K562 (cell line): ENCODE data around the gene FAM43B. TPM values are rescaled to one million over a fixed set of nuclear protein-coding genes. Genes with fewer than 3 reads are reported as not detected.
A peak's percentile ranks its signal among the peaks of the same experiment; 100 is the strongest.

Source experiments
- ATAC-seq: fragments of 200-7000 bp; cut with Tn5 transposase; 3 replicates; pipeline ENCODE4 v1.9.1; 2020; ENCODE audit warnings: moderate library complexity
- BruUV-seq: library from RNA; stranded (reverse); fragments of 400-500 nt; replicated peaks from 2 replicates; lab custom pipeline; 2021; lab: Mats Ljungman, UMichigan
- CTCF ChIA-PET: fragments of 300-600 bp; formaldehyde crosslinking; extraction: SDS; loops from one replicate; lab custom pipeline; 2021; ENCODE audit warnings: low intra/inter-chr PET ratio; lab: Yijun Ruan, JAX
- POLR2A ChIA-PET: fragments of 300-600, 350-650 bp; sonication (Branson Sonifier 250); formaldehyde crosslinking; extraction: SDS; loops from one replicate; lab custom pipeline; 2021; ENCODE audit warnings: antibody characterized with exemption, inconsistent platforms; lab: Yijun Ruan, JAX
- DNase-seq, 4 experiments: peaks; one replicate each; pipeline versions ENCODE4 v3.0.0 to v3.0.0-alpha.2; 2011 to 2018; ENCODE audit warnings: low spot score in 3 of 4, mixed read lengths in 3 of 4; ENCODE audit errors: extremely low read depth in 1 of 4
- FAIRE-seq: peaks from 2 replicates; lab custom pipeline; 2011; peaks lifted over from hg19 to GRCh38; lab: Jason Lieb, UNC
- H2AFZ ChIP-seq: 2 replicates; pipeline ENCODE4 v1.6.0; 2011; ENCODE audit warnings: low read depth, low read length, control low read depth, inconsistent platforms
- H3K27ac ChIP-seq: fragments of 200-600 bp; 3 replicates; pipeline ENCODE4 v1.8.0; 2011; ENCODE audit warnings: low read depth, mild to moderate bottlenecking, control low read depth, inconsistent platforms, low read length, moderate library complexity, mixed read lengths; ENCODE audit errors: extremely low read depth
- H3K27me3 ChIP-seq, 2 experiments: fragments of 300-600 bp in 1 of 2; 2 replicates in 1 of 2; 3 replicates in 1 of 2; pipeline versions ENCODE4 v1.6.0 to v1.8.0; 2011; ENCODE audit warnings: inconsistent platforms in 2 of 2, low read length in 2 of 2, mild to moderate bottlenecking in 1 of 2, mixed read lengths in 1 of 2, moderate library complexity in 1 of 2; ENCODE audit not compliant: control insufficient read depth in 2 of 2, insufficient read depth in 2 of 2
- H3K36me3 ChIP-seq: fragments of 300-600 bp; 3 replicates; pipeline ENCODE4 v1.8.0; 2011; ENCODE audit warnings: mild to moderate bottlenecking, low read length, inconsistent platforms; ENCODE audit not compliant: control insufficient read depth, insufficient read depth
- H3K4me1 ChIP-seq, 2 experiments: fragments of 200-600 bp in 1 of 2; replicated peaks in 1 of 2; 2 replicates in 1 of 2; 3 replicates in 1 of 2; pipeline versions ENCODE4 v1.5.1 to v1.8.0; 2011; ENCODE audit warnings: inconsistent platforms in 2 of 2, low read length in 2 of 2, mild to moderate bottlenecking in 1 of 2, mixed read lengths in 1 of 2, moderate library complexity in 1 of 2; ENCODE audit not compliant: control insufficient read depth in 2 of 2, insufficient read depth in 2 of 2
- H3K4me2 ChIP-seq: 2 replicates; pipeline ENCODE4 v1.6.1; 2011; ENCODE audit warnings: low read length, control low read depth, inconsistent platforms, mixed read lengths; ENCODE audit not compliant: insufficient read depth
- H3K4me3 ChIP-seq: fragments of 200-600 bp; sonication (generic), shearing (Covaris generic); 2 replicates; pipeline ENCODE4 v1.5.1; 2016; ENCODE audit warnings: control low read depth, inconsistent platforms
- H3K79me2 ChIP-seq: fragments of 200-600 bp; 3 replicates; pipeline ENCODE4 v1.8.0; 2011; ENCODE audit warnings: low read length, inconsistent platforms; ENCODE audit not compliant: control insufficient read depth, insufficient read depth
- H3K9ac ChIP-seq, 2 experiments: 2 replicates each; pipeline versions ENCODE4 v1.6.0 to v1.6.1; 2011; ENCODE audit warnings: low read depth in 2 of 2, low read length in 2 of 2, control low read depth in 1 of 2, inconsistent platforms in 1 of 2, mild to moderate bottlenecking in 1 of 2, mixed read lengths in 1 of 2; ENCODE audit not compliant: insufficient read depth in 1 of 2
- H3K9me1 ChIP-seq: one replicate; pipeline ENCODE4 v1.6.0; 2011; ENCODE audit warnings: inconsistent platforms, mild to moderate bottlenecking, low read length, moderate library complexity; ENCODE audit not compliant: control insufficient read depth, insufficient read depth
- H3K9me3 ChIP-seq: replicated peaks from 2 replicates; pipeline ENCODE4 v1.5.1; 2011; ENCODE audit warnings: low read depth, low read length, inconsistent platforms; ENCODE audit not compliant: control insufficient read depth, insufficient read depth
- H4K20me1 ChIP-seq: replicated peaks from 2 replicates; pipeline ENCODE4 v1.6.1; 2011; ENCODE audit warnings: low read length, inconsistent platforms, mixed read lengths; ENCODE audit not compliant: control insufficient read depth, insufficient read depth
- CEBPZ ChIP-seq: fragments of 150-350 bp; IDR thresholded peaks from 2 replicates; pipeline ENCODE4 v1.6.1; 2014; ENCODE audit warnings: low read depth, mild to moderate bottlenecking, low read length, borderline replicate concordance
- E4F1 ChIP-seq: fragments of 250-450 bp; sonication (Bioruptor Pico); IDR thresholded peaks from 2 replicates; pipeline ENCODE4 v1.5.0; 2021; ENCODE audit warnings: mild to moderate bottlenecking, borderline replicate concordance
- ELF4 ChIP-seq: fragments of 450-650 bp; formaldehyde crosslinking; IDR thresholded peaks from 2 replicates; pipeline ENCODE4 v1.4.0; 2022; ENCODE audit warnings: missing genetic modification characterization
- ERF ChIP-seq: fragments of 450-650 bp; formaldehyde crosslinking; IDR thresholded peaks from 2 replicates; pipeline ENCODE4 v1.4.0; 2020; ENCODE audit warnings: mild to moderate bottlenecking, mixed read lengths
- ID3 ChIP-seq, 2 experiments: fragments of 250-450 bp in 1 of 2; fragments of 450-650 bp in 1 of 2; sonication (Bioruptor Pico) in 1 of 2; IDR thresholded peaks; 2 replicates each; pipeline versions ENCODE4 v1.6.1 to v1.8.0; 2016 to 2021; ENCODE audit warnings: mild to moderate bottlenecking in 2 of 2, moderate library complexity in 2 of 2, missing compliant biosample characterization in 1 of 2, missing genetic modification characterization in 1 of 2
- KDM1A ChIP-seq, 2 experiments: fragments of 450-650 bp; IDR thresholded peaks; 2 replicates each; pipeline ENCODE4 v1.6.1; 2016; ENCODE audit warnings: mild to moderate bottlenecking in 2 of 2
- MCM5 ChIP-seq: fragments of 450-650 bp; IDR thresholded peaks from 2 replicates; pipeline ENCODE4 v1.6.1; 2016; ENCODE audit warnings: low read depth
- NFIC ChIP-seq: fragments of 450-650 bp; IDR thresholded peaks from 2 replicates; pipeline ENCODE4 v1.6.1; 2017; ENCODE audit warnings: mild to moderate bottlenecking, inconsistent platforms
- SNAPC5 ChIP-seq: fragments of 250-450 bp; sonication (Bioruptor Pico); IDR thresholded peaks from 2 replicates; pipeline ENCODE4 v1.8.0; 2021; ENCODE audit warnings: moderate library complexity, mild to moderate bottlenecking, inconsistent platforms
- SP1 ChIP-seq: sonication (generic); formaldehyde crosslinking; IDR thresholded peaks from 2 replicates; pipeline ENCODE4 v1.8.1; 2022; ENCODE audit warnings: mild to moderate bottlenecking, missing genetic modification reagents
- ZFP1 ChIP-seq: fragments of 450-650 bp; formaldehyde crosslinking; IDR thresholded peaks from 2 replicates; pipeline ENCODE4 v1.4.0; 2020; ENCODE audit warnings: mild to moderate bottlenecking, mixed read lengths
- ZMIZ1 ChIP-seq, 2 experiments: fragments of 150-350 bp in 1 of 2; IDR thresholded peaks; 2 replicates each; pipeline ENCODE4 v1.6.1; 2012 to 2016; ENCODE audit warnings: low read depth in 2 of 2, low read length in 2 of 2, mild to moderate bottlenecking in 1 of 2, moderate library complexity in 1 of 2
- WGBS: fragments of 100-300 bp; shearing (Covaris generic); methylation state at CpG from one replicate; pipeline ENCODE4 v1.1.6; 2016; ENCODE audit warnings: low coverage, mixed read lengths; ENCODE audit not compliant: insufficient coverage; ENCODE audit errors: missing lambda C conversion rate; 5-methylcytosine and 5-hydroxymethylcytosine counted together
- in situ Hi-C: fragments of 300-500 bp; cut with MboI; formaldehyde crosslinking; loops from 4 replicates; pipeline ENCODE4 v1.15.0; 2018; ENCODE audit warnings: inconsistent platforms, mixed read lengths
- intact Hi-C: fragments of 100-400 bp; cut with micrococcal nuclease; formaldehyde crosslinking; loops from 2 replicates; pipeline ENCODE4 v1.14.2; 2022
- polyA plus RNA-seq, 8 experiments: library from polyadenylated mRNA; depleted of rRNA in 4 of 8; stranded (reverse) in 5 of 8; unstranded in 3 of 8; fragments of >200 nt; fragmentation: Nextera tagmentation in 2 of 8; fragmentation: Illumina TruSeq in 1 of 8; extraction: Ambion mirVana in 2 of 8; extraction: Trizol in 1 of 8; gene quantifications; 2 replicates each; pipeline versions ENCODE4 v1.2.1 to v1.2.3, GENCODE V29; 2011 to 2014; ENCODE audit warnings: inconsistent platforms in 1 of 8, missing spikeins in 1 of 8
- total RNA-seq, 7 experiments: library from RNA; depleted of rRNA in 6 of 7; stranded (reverse); fragments of >200 nt in 6 of 7; fragmentation: Illumina TruSeq in 2 of 7; extraction: Trizol in 2 of 7; gene quantifications; 2 replicates each; pipeline versions ENCODE4 v1.2.1 to v1.2.3, GENCODE V29; 2011 to 2021; ENCODE audit warnings: low replicate concordance in 1 of 7

FAM43B gene
- total and polyA plus RNA-seq, 9 of the 15 experiments (the other 6 are each of a cell fraction or from before 2014, with no cell fraction given) = not detected

- POLR2A ChIA-PET = interaction anchor here (0.8 to 1.6 kb wide), 3 partner anchors 8 to 14 kb away, joined by 3 to 5 read pairs (median 4); no protein-coding TSS in a partner anchor
- ATAC-seq = peak; percentile 13; the same call in 1 of the 3 replicates
- Histone ChIP-seq H3K9me3 (no peaks in the 10 kb centered on the region), H3K36me3 (no peaks in the 10 kb centered on the region), H3K4me2 (no peak overlapping the region), H3K4me1 (peaks cover 6 to 22% of the 10 kb centered on the region in 2 experiments; a peak in 3 of 5 replicates), H3K27me3 (peaks cover 51 to 66% of the 10 kb centered on the region in 2 experiments), H3K9ac (no peak overlapping the region), H2AFZ (no peak overlapping the region), H3K27ac (no peak overlapping the region), H4K20me1 (no peaks in the 10 kb centered on the region), H3K4me3 (no peak overlapping the region), H3K79me2 (no peaks in the 10 kb centered on the region), H3K9me1 (no peaks in the 10 kb centered on the region)
- FAIRE-seq = no peak
- WGBS = 2% methylated on average over 3 of the region's 3 CpGs
- CTCF ChIA-PET = no interaction called here
- no peak for DNase-seq
- in situ Hi-C loops (no loop called here), intact Hi-C loops (no loop called here)
- no TSS peak for BruUV-seq
- TF ChIP-seq E4F1 (no peak), SNAPC5 (CRISPR knock-in tag) (no peak), NFIC (no peak), CEBPZ (no peak), ELF4 (CRISPR knock-in tag) (no peak), SP1 (CRISPR knock-in tag) (no peak), ERF (CRISPR knock-in tag) (no peak), ZMIZ1 (IDR thresholded peaks at IDR 0.05; ENCODE audit: low read depth in 2 of 2, low read length in 2 of 2) (no peak), ID3 (CRISPR knock-in tag; IDR thresholded peaks at IDR 0.05) (no peak), ID3 (tag; IDR thresholded peaks at IDR 0.05) (no peak), KDM1A (IDR thresholded peaks at IDR 0.05) (no peak), ZFP1 (CRISPR knock-in tag) (no peak), MCM5 (no peak)
Measured at GRCh38 chr1:20551161-20551560, 1.2 kb upstream of the FAM43B start.
